ENCODE measurements around the gene NAA60. TPM values are rescaled to one million over a fixed set of nuclear protein-coding genes. Genes with fewer than 3 reads are reported as not detected.
A peak's percentile ranks its signal among the peaks of the same experiment; 100 is the strongest.

Gene NAA60
- polyA plus RNA-seq, 1 donor from 2014 or later, result 32.0 TPM

GRCh38 chr16:3444032-3444388 is 530 bp downstream of the NAA60 start:
- Histone ChIP-seq H3K9me2 (ENCODE audit: insufficient read depth, low read length) (no peaks in the 10 kb centered on the region), H3K36me3 (ENCODE audit: insufficient read depth, low read length) (no peaks in the 10 kb centered on the region), H3K9me3 (ENCODE audit: low read length) (no peaks in the 10 kb centered on the region), H3K27me3 (ENCODE audit: insufficient read depth, low read depth, low read length) (no peaks in the 10 kb centered on the region), H2AFZ (ENCODE audit: low read depth, low read length) (peak overlapping the region; percentile 46), H3K9ac (ENCODE audit: low read length) (peak overlapping the region; percentile 74), H3K79me2 (replicated peaks; ENCODE audit: insufficient read depth, low read length) (peaks cover 10% of the 10 kb centered on the region), H3K4me2 (ENCODE audit: low read length) (no peak overlapping the region), H3K27ac (ENCODE audit: low read length) (peak overlapping the region; percentile 75), H3F3A (ENCODE audit: insufficient read depth, low read length, poor library complexity, severe bottlenecking) (no peaks in the 10 kb centered on the region), H4K20me1 (ENCODE audit: insufficient read depth) (no peaks in the 10 kb centered on the region), H3K4me3 (ENCODE audit: low read length) (peak overlapping the region; percentile 71)
- TF ChIP-seq EP300 (conservative IDR thresholded peaks at IDR 0.05; ENCODE audit: poor library complexity, severe bottlenecking), result no peak
- no peak for TF ChIP-seq SMC3 (conservative IDR thresholded peaks at IDR 0.05; ENCODE audit: poor library complexity)
- TF ChIP-seq EZH2 (IDR thresholded peaks at IDR 0.05; ENCODE audit: borderline replicate concordance, insufficient read depth, low read length, poor library complexity, severe bottlenecking), result no peak
- no peak for TF ChIP-seq RAD21 (conservative IDR thresholded peaks at IDR 0.05)
- no peak for TF ChIP-seq TAF1 (IDR thresholded peaks at IDR 0.05; ENCODE audit: low read depth)
- TF ChIP-seq, protein P1, sequence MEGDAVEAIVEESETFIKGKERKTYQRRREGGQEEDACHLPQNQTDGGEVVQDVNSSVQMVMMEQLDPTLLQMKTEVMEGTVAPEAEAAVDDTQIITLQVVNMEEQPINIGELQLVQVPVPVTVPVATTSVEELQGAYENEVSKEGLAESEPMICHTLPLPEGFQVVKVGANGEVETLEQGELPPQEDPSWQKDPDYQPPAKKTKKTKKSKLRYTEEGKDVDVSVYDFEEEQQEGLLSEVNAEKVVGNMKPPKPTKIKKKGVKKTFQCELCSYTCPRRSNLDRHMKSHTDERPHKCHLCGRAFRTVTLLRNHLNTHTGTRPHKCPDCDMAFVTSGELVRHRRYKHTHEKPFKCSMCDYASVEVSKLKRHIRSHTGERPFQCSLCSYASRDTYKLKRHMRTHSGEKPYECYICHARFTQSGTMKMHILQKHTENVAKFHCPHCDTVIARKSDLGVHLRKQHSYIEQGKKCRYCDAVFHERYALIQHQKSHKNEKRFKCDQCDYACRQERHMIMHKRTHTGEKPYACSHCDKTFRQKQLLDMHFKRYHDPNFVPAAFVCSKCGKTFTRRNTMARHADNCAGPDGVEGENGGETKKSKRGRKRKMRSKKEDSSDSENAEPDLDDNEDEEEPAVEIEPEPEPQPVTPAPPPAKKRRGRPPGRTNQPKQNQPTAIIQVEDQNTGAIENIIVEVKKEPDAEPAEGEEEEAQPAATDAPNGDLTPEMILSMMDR (IDR thresholded peaks at IDR 0.05; ENCODE audit: poor library complexity, severe bottlenecking), result no peak
- no peak for TF ChIP-seq MXI1 (conservative IDR thresholded peaks at IDR 0.05; ENCODE audit: poor library complexity, severe bottlenecking)
- no peak for TF ChIP-seq POLR2AphosphoS5 (IDR thresholded peaks at IDR 0.05)

GRCh38 chr16:3454093-3454492 is 10.6 kb downstream of the NAA60 start:
- Histone ChIP-seq H3K27ac (ENCODE audit: low read length) (no peak overlapping the region), H3K9me2 (ENCODE audit: insufficient read depth, low read length) (no peaks in the 10 kb centered on the region), H2AFZ (ENCODE audit: low read depth, low read length) (no peak overlapping the region), H3K4me3 (ENCODE audit: low read length) (no peak overlapping the region), H3K79me2 (replicated peaks; ENCODE audit: insufficient read depth, low read length) (peaks cover 9% of the 10 kb centered on the region), H4K20me1 (ENCODE audit: insufficient read depth) (no peaks in the 10 kb centered on the region), H3K36me3 (ENCODE audit: insufficient read depth, low read length) (no peaks in the 10 kb centered on the region), H3K27me3 (ENCODE audit: insufficient read depth, low read depth, low read length) (no peaks in the 10 kb centered on the region), H3F3A (ENCODE audit: insufficient read depth, low read length, poor library complexity, severe bottlenecking) (no peaks in the 10 kb centered on the region), H3K4me2 (ENCODE audit: low read length) (no peak overlapping the region), H3K9ac (ENCODE audit: low read length) (no peak overlapping the region), H3K9me3 (ENCODE audit: low read length) (no peaks in the 10 kb centered on the region)
- TF ChIP-seq, protein P2, sequence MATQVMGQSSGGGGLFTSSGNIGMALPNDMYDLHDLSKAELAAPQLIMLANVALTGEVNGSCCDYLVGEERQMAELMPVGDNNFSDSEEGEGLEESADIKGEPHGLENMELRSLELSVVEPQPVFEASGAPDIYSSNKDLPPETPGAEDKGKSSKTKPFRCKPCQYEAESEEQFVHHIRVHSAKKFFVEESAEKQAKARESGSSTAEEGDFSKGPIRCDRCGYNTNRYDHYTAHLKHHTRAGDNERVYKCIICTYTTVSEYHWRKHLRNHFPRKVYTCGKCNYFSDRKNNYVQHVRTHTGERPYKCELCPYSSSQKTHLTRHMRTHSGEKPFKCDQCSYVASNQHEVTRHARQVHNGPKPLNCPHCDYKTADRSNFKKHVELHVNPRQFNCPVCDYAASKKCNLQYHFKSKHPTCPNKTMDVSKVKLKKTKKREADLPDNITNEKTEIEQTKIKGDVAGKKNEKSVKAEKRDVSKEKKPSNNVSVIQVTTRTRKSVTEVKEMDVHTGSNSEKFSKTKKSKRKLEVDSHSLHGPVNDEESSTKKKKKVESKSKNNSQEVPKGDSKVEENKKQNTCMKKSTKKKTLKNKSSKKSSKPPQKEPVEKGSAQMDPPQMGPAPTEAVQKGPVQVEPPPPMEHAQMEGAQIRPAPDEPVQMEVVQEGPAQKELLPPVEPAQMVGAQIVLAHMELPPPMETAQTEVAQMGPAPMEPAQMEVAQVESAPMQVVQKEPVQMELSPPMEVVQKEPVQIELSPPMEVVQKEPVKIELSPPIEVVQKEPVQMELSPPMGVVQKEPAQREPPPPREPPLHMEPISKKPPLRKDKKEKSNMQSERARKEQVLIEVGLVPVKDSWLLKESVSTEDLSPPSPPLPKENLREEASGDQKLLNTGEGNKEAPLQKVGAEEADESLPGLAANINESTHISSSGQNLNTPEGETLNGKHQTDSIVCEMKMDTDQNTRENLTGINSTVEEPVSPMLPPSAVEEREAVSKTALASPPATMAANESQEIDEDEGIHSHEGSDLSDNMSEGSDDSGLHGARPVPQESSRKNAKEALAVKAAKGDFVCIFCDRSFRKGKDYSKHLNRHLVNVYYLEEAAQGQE (IDR thresholded peaks at IDR 0.05; ENCODE audit: borderline replicate concordance), result no peak
- TF ChIP-seq, protein P1 (IDR thresholded peaks at IDR 0.05; ENCODE audit: poor library complexity, severe bottlenecking), result no peak
- TF ChIP-seq SMC3 (conservative IDR thresholded peaks at IDR 0.05; ENCODE audit: poor library complexity) (no peak), MXI1 (conservative IDR thresholded peaks at IDR 0.05; ENCODE audit: poor library complexity, severe bottlenecking) (no peak), RAD21 (conservative IDR thresholded peaks at IDR 0.05) (no peak)

All from neural cell (in vitro differentiated cells).